Neural progenitor cell (in vitro differentiated cells): ENCODE data around the gene MASP2. TPM values are rescaled to one million over a fixed set of nuclear protein-coding genes. Genes with fewer than 3 reads are reported as not detected.
A peak's percentile ranks its signal among the peaks of the same experiment; 100 is the strongest.
"Not testable (repeated sequence)": the region's sequence is repeated elsewhere in the genome, so short reads cannot be mapped to it uniquely, and the experiment has no call there.

Source experiments
- DNase-seq: peaks from one replicate; pipeline ENCODE4 v3.0.0-alpha.2; 2016; ENCODE audit warnings: low spot score
- H2AFZ ChIP-seq: fragments of 200-600 bp; sonication (generic); replicated peaks from 2 replicates; pipeline ENCODE4 v1.6.1; 2016; ENCODE audit warnings: antibody characterized with exemption
- H3F3A ChIP-seq: fragments of 200-600 bp; sonication (generic); 2 replicates; pipeline ENCODE4 v1.6.1; 2016; ENCODE audit warnings: antibody characterized with exemption, low read depth
- H3K27ac ChIP-seq: fragments of 200-600 bp; sonication (generic); 2 replicates; pipeline ENCODE4 v1.5.1; 2016; ENCODE audit warnings: mild to moderate bottlenecking
- H3K27me3 ChIP-seq: fragments of 200-600 bp; sonication (generic); 2 replicates; pipeline ENCODE4 v1.6.1; 2016; ENCODE audit warnings: mild to moderate bottlenecking, moderate library complexity
- H3K36me3 ChIP-seq: fragments of 200-600 bp; sonication (generic); 2 replicates; pipeline ENCODE4 v1.5.1; 2016
- H3K4me1 ChIP-seq: fragments of 200-600 bp; sonication (generic); 2 replicates; pipeline ENCODE4 v1.6.1; 2016; ENCODE audit warnings: mixed run types
- H3K4me2 ChIP-seq: fragments of 200-600 bp; sonication (generic); 2 replicates; pipeline ENCODE4 v1.6.1; 2016
- H3K4me3 ChIP-seq: fragments of 200-600 bp; sonication (generic); 2 replicates; pipeline ENCODE4 v1.5.1; 2016
- H3K79me2 ChIP-seq: fragments of 200-600 bp; sonication (generic); 2 replicates; pipeline ENCODE4 v1.6.1; 2016; ENCODE audit warnings: low read depth
- H3K9ac ChIP-seq: fragments of 200-600 bp; sonication (generic); 2 replicates; pipeline ENCODE4 v1.6.1; 2016
- H3K9me3 ChIP-seq: fragments of 200-600 bp; sonication (generic); 2 replicates; pipeline ENCODE4 v1.5.1; 2016; ENCODE audit warnings: low read depth
- H4K20me1 ChIP-seq: fragments of 200-600 bp; sonication (generic); 2 replicates; pipeline ENCODE4 v1.6.1; 2016; ENCODE audit warnings: low read depth
- H3K27ac Mint-ChIP-seq: 3 replicates; pipeline ENCODE4 v1.8.0; 2021; ENCODE audit warnings: mixed read lengths
- H3K27me3 Mint-ChIP-seq: 2 replicates; pipeline ENCODE4 v1.8.0; 2022; ENCODE audit warnings: low read depth, mild to moderate bottlenecking, inconsistent platforms, moderate library complexity, mixed read lengths; ENCODE audit not compliant: insufficient read depth
- H3K36me3 Mint-ChIP-seq: 3 replicates; pipeline ENCODE4 v1.8.0; 2021; ENCODE audit warnings: mixed read lengths
- H3K4me1 Mint-ChIP-seq: 3 replicates; pipeline ENCODE4 v1.8.0; 2021; ENCODE audit warnings: mixed read lengths
- H3K4me3 Mint-ChIP-seq: 3 replicates; pipeline ENCODE4 v1.8.0; 2021; ENCODE audit warnings: mild to moderate bottlenecking, moderate library complexity, mixed read lengths
- H3K9me3 Mint-ChIP-seq: 3 replicates; pipeline ENCODE4 v1.8.0; 2020; ENCODE audit warnings: mixed read lengths
- CTCF ChIP-seq: fragments of 200-600 bp; sonication (generic); IDR thresholded peaks from 2 replicates; pipeline ENCODE4 v1.5.1; 2017; ENCODE audit warnings: antibody characterized with exemption, mild to moderate bottlenecking
- EZH2 ChIP-seq: fragments of 200-600 bp; sonication (generic); IDR thresholded peaks from 2 replicates; pipeline ENCODE4 v1.6.1; 2017; ENCODE audit warnings: antibody characterized with exemption, mild to moderate bottlenecking, moderate library complexity
- EZH2phosphoT487 ChIP-seq: fragments of 200-600 bp; sonication (generic); IDR thresholded peaks from 2 replicates; pipeline ENCODE4 v1.6.1; 2017; ENCODE audit warnings: antibody characterized with exemption
- total RNA-seq: library from RNA; depleted of rRNA; stranded (reverse); fragments of >200 nt; gene quantifications from 2 replicates; pipeline ENCODE4 v1.2.3, GENCODE V29; 2015; ENCODE audit warnings: low replicate concordance

Gene MASP2
- total RNA-seq, 1 donor from 2014 or later = not detected

DNA sequence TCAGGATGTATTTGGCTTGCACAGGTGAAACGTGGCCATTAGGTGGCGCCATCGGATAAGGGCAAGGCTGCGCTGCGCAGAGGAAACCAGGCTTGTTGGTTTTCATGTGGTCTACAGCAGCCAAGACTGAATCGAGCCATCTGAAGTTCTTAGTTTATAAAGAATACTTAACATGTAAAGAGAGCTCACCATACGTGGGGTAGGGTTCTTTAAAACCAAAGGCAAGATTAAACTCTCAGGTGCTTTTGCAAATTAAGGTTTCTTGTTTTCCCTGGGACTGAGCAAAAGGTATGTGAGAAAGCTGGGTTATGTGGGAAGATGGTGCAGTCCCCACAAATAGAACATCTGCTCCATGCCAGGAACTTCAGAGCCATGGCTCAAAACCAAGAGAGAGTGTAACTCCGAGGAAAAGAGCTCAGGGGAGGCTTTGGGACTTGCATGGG, 9.3 kb downstream of the MASP2 start:
- no peaks in the 10 kb centered on the region for H3K79me2 ChIP-seq
- H3K27ac Mint-ChIP-seq = no peak overlapping the region
- no peak overlapping the region for H3K4me3 ChIP-seq
- H3F3A ChIP-seq = no peaks in the 10 kb centered on the region
- no peaks in the 10 kb centered on the region for H3K9me3 ChIP-seq
- H3K4me2 ChIP-seq = no peak overlapping the region
- H3K27me3 Mint-ChIP-seq = peaks cover 2% of the 10 kb centered on the region
- TF ChIP-seq EZH2phosphoT487 = no peak
- TF ChIP-seq CTCF = peak; percentile 100
- TF ChIP-seq EZH2 = no peak
- peaks cover 4% of the 10 kb centered on the region for H3K27me3 ChIP-seq
- H3K4me3 Mint-ChIP-seq = no peak overlapping the region
- no peak overlapping the region for H3K9ac ChIP-seq
- no peaks in the 10 kb centered on the region for H3K36me3 ChIP-seq
- no peaks in the 10 kb centered on the region for H3K9me3 Mint-ChIP-seq
- no peaks in the 10 kb centered on the region for H3K4me1 ChIP-seq
- no peaks in the 10 kb centered on the region for H4K20me1 ChIP-seq
- H3K4me1 Mint-ChIP-seq = peaks cover 4% of the 10 kb centered on the region
- H3K36me3 Mint-ChIP-seq = no peaks in the 10 kb centered on the region
- DNase-seq = peak; percentile 92
- H2AFZ ChIP-seq = no peak overlapping the region
- H3K27ac ChIP-seq = no peak overlapping the region

- DNase-seq, H3K27me3 Mint-ChIP-seq, H4K20me1 ChIP-seq, H3K9me3 Mint-ChIP-seq, H3K9ac ChIP-seq, H3K4me3 Mint-ChIP-seq, H3F3A ChIP-seq, H3K36me3 ChIP-seq, H2AFZ ChIP-seq, H3K27ac Mint-ChIP-seq, H3K36me3 Mint-ChIP-seq, H3K79me2 ChIP-seq, H3K4me3 ChIP-seq, H3K4me2 ChIP-seq, H3K27me3 ChIP-seq, H3K9me3 ChIP-seq, H3K27ac ChIP-seq, H3K4me1 Mint-ChIP-seq, H3K4me1 ChIP-seq: not testable (repeated sequence)
Observed at GRCh38 chr1:11037019-11037739, 9.9 kb downstream of the MASP2 start.

DNA sequence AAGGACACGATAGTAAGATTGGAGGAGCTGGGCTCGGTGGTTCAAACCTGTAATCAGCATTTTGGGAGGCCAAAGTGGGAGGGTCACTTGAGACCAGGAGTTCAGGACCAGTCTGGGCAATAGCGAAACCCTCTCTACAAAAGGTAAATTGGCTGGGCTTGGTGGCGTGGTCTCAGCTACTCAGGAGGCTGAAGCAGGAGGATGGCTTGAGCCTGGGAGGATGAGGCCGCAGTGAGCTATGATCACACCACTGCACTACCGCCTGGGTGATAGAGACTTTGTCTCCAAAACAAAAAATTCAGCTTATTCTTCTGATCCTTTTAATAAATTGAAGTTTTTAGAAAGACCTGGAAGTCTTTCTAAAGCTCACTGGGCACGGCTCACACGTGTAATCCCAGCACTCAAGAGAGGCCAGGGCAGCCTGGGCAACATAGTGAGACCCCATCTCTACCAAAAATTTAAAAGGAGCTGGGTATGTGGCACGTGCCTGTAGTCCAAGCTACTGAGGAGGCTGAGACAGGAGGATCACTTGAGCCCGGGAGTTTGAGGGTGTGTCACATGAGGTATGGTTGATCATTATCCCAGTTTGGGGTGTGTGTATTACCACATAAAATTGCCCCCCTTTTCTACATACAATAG, 15.3 kb downstream of the MASP2 start:
- no peak overlapping the region for H2AFZ ChIP-seq
- no peaks in the 10 kb centered on the region for H3K79me2 ChIP-seq
- H4K20me1 ChIP-seq = no peaks in the 10 kb centered on the region
- no peaks in the 10 kb centered on the region for H3K4me1 ChIP-seq
- H3K4me3 ChIP-seq = no peak overlapping the region
- no peaks in the 10 kb centered on the region for H3K36me3 ChIP-seq
- H3K9ac ChIP-seq = no peak overlapping the region
- Mint-ChIP-seq H3K27ac (no peak overlapping the region), H3K27me3 (peaks cover 5% of the 10 kb centered on the region), H3K9me3 (no peaks in the 10 kb centered on the region), H3K36me3 (peaks cover 8% of the 10 kb centered on the region), H3K4me3 (no peak overlapping the region), H3K4me1 (no peaks in the 10 kb centered on the region)
- no peaks in the 10 kb centered on the region for H3K27me3 ChIP-seq
- no peak for DNase-seq
- H3K9me3 ChIP-seq = no peaks in the 10 kb centered on the region
- peaks cover 25% of the 10 kb centered on the region for H3F3A ChIP-seq
- H3K27ac ChIP-seq = no peak overlapping the region
- TF ChIP-seq CTCF (no peak), EZH2 (no peak), EZH2phosphoT487 (no peak)
- H3K4me2 ChIP-seq = no peak overlapping the region

DNA sequence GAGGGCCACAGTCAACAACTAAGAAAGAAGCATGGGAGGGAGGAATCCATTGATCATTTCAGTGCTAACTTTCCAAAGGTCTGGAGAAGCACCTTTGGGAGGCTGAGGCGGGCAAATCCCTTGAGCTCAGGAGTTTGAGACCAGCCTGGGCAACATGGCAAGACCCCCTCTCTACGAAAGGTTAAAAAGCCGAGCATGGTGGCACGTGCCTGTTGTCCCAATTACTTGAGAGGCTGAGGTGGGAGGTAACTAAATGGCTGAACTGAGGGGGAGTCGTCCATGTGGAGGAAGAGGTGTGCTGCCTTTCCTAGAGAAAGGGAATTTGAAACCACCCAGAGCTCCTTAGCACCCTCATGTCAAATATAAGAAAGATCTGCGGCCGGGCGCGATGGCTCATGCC, 16.2 kb downstream of the MASP2 start:
- no peak for TF ChIP-seq EZH2
- TF ChIP-seq EZH2phosphoT487 = no peak
- TF ChIP-seq CTCF = no peak
- peaks cover 14% of the 10 kb centered on the region for H3K36me3 Mint-ChIP-seq
- H3K27ac ChIP-seq = peak overlapping the region; percentile 70
- no peak for DNase-seq
- peak overlapping the region; percentile 42 for H3K27ac Mint-ChIP-seq
- no peak overlapping the region for H3K4me3 ChIP-seq
- H3K9ac ChIP-seq = no peak overlapping the region
- H2AFZ ChIP-seq = no peak overlapping the region
- no peak overlapping the region for H3K4me3 Mint-ChIP-seq
- H3K27me3 Mint-ChIP-seq = peaks cover 5% of the 10 kb centered on the region
- no peak overlapping the region for H3K4me2 ChIP-seq
- H4K20me1 ChIP-seq = peaks cover 6% of the 10 kb centered on the region
- H3K36me3 ChIP-seq = peaks cover 5% of the 10 kb centered on the region
- no peaks in the 10 kb centered on the region for H3K79me2 ChIP-seq
- H3K4me1 Mint-ChIP-seq = no peaks in the 10 kb centered on the region
- H3F3A ChIP-seq = peaks cover 33% of the 10 kb centered on the region
- no peaks in the 10 kb centered on the region for H3K4me1 ChIP-seq
- no peaks in the 10 kb centered on the region for H3K9me3 ChIP-seq
- H3K9me3 Mint-ChIP-seq = no peaks in the 10 kb centered on the region
- H3K27me3 ChIP-seq = no peaks in the 10 kb centered on the region
